ENCODE measurements around the gene CNGA1. TPM values are rescaled to one million over a fixed set of nuclear protein-coding genes. Genes with fewer than 3 reads are reported as not detected.

Gene CNGA1
- total RNA-seq, 3 donors from 2014 or later, result 1.9 to 5.1 (median 2.3) TPM

DNA sequence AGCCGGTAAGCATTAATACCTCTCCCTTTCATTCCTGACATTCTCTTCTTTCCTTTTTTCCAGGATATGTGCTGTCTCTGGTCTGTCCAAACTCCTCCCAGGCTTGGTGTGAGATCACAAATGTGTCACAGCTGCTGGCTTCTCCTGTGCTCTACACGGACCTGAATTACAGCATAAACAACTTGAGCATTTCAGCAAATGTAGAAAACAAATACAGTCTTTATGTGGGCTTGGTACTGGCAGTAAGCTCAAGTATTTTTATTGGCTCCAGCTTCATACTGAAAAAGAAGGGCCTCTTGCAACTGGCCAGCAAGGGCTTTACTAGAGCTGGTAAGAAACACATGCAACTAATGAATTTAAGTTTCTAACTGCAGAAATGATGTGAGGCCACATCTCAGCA, 8.5 kb upstream of the CNGA1 start:
- Histone ChIP-seq H3K27me3 (no peaks in the 10 kb centered on the region), H3K27ac (peak overlapping the region in 1 of 2 donors; percentile 8), H3K4me1 (no peaks in the 10 kb centered on the region), H3K9me3 (no peaks in the 10 kb centered on the region), H3K36me3 (no peaks in the 10 kb centered on the region), H3K4me3 (no peak overlapping the region)
- intact Hi-C loops (cut with DNase I; ENCODE audit: low total_unique reads), result no loop called here
- DNase-seq (ENCODE audit: low spot score in 2 of 2), result no peak
- TF ChIP-seq, protein P1, sequence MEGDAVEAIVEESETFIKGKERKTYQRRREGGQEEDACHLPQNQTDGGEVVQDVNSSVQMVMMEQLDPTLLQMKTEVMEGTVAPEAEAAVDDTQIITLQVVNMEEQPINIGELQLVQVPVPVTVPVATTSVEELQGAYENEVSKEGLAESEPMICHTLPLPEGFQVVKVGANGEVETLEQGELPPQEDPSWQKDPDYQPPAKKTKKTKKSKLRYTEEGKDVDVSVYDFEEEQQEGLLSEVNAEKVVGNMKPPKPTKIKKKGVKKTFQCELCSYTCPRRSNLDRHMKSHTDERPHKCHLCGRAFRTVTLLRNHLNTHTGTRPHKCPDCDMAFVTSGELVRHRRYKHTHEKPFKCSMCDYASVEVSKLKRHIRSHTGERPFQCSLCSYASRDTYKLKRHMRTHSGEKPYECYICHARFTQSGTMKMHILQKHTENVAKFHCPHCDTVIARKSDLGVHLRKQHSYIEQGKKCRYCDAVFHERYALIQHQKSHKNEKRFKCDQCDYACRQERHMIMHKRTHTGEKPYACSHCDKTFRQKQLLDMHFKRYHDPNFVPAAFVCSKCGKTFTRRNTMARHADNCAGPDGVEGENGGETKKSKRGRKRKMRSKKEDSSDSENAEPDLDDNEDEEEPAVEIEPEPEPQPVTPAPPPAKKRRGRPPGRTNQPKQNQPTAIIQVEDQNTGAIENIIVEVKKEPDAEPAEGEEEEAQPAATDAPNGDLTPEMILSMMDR (IDR thresholded peaks at IDR 0.05), result no peak
- no peak for TF ChIP-seq POLR2AphosphoS5 (IDR thresholded peaks at IDR 0.05)
- no peak for TF ChIP-seq POLR2A (IDR thresholded peaks at IDR 0.05)

DNA sequence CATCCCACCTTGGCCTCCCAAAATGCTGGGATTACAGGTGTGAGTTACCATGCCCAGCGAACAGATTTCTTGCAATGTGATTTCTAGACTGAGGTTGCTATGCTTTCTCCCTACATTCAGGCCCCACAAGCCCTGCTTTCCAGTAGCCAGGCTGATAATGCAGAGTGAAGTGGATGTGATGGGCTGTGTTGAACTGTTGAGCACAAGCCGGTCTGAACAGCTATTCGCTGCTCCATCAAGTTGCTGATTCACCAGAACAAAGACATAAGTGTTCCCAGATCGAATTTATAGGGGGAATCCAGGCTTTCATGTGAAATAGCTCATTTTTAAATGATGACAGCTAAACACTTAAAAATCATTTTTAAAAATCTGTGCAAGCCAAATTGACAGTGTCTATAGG, 8.0 kb upstream of the CNGA1 start:
- DNase-seq (ENCODE audit: low spot score in 2 of 2), result no peak
- Histone ChIP-seq H3K27ac (peak overlapping the region in 1 of 2 donors; percentile 8), H3K36me3 (no peaks in the 10 kb centered on the region)

DNA sequence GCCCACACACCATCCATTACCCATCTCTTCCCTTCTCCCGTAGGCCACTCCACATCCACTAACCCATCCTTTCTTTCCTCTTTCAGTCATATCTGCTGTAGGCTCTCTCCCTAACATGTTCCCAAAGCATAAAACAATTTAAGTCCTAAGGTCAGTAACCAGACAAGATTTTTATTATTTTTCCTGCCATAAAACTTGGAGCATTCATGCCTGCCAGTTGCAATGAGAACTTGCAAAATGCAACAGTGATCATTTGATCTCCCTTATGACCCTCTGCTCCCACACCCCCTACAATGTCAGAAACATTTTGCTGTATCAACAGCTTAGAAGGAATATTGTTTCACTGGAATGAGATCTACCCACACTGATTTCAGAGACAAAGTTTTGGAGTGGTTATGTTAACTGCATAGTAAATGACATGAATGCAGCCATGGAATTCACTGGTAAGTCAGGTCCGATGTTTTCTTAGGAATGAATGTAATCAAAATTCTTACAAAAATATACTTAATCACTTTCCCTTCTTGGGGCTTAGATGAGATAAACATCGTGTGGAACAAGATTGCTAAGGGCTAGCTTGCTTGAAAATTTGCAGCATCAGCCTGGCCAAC, 5.8 kb upstream of the CNGA1 start:
- no peaks in the 10 kb centered on the region for H3K27me3 ChIP-seq
- no peak overlapping the region for H3K4me3 ChIP-seq
- intact Hi-C loops (cut with DNase I; ENCODE audit: low total_unique reads), result no loop called here
- TF ChIP-seq POLR2A (IDR thresholded peaks at IDR 0.05) (no peak), POLR2AphosphoS5 (IDR thresholded peaks at IDR 0.05) (no peak)
- TF ChIP-seq, protein P1 (IDR thresholded peaks at IDR 0.05), result no peak
- no peaks in the 10 kb centered on the region for H3K4me1 ChIP-seq
- H3K27ac ChIP-seq, result no peak overlapping the region
- H3K36me3 ChIP-seq, result no peaks in the 10 kb centered on the region
- DNase-seq (ENCODE audit: low spot score in 2 of 2), result no peak
- no peaks in the 10 kb centered on the region for H3K9me3 ChIP-seq

More for the DNA sequence above, 8.0 kb upstream of the CNGA1 start:
- intact Hi-C loops (cut with DNase I; ENCODE audit: low total_unique reads), result no loop called here
- Histone ChIP-seq H3K4me3 (no peak overlapping the region), H3K27me3 (no peaks in the 10 kb centered on the region), H3K4me1 (no peaks in the 10 kb centered on the region), H3K9me3 (no peaks in the 10 kb centered on the region)
- TF ChIP-seq POLR2A (IDR thresholded peaks at IDR 0.05), result no peak
- TF ChIP-seq POLR2AphosphoS5 (IDR thresholded peaks at IDR 0.05), result no peak
- TF ChIP-seq, protein P1 (IDR thresholded peaks at IDR 0.05), result no peak

DNA sequence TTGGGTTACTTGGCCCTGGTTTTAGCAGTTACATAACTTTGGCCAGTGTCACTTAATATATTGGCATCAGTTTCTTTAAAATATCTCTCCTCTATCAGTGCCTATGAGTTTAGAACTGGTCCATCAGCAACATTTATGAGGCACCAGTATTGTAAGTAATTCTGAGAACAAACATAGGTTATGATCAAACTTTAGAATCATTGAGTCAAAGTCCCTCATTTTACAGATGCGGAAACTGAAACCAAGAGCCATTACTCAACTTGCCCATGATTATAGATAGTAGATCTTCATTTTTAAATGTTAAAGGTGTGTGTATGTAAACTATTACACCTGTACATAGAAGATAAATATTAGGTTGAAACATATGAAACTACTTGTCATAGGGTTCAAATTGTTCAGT, 4.6 kb upstream of the CNGA1 start:
- no peak for DNase-seq (ENCODE audit: low spot score in 2 of 2)
- Histone ChIP-seq H3K27me3 (no peaks in the 10 kb centered on the region), H3K9me3 (no peaks in the 10 kb centered on the region), H3K36me3 (no peaks in the 10 kb centered on the region), H3K4me3 (no peak overlapping the region), H3K27ac (no peak overlapping the region), H3K4me1 (no peaks in the 10 kb centered on the region)
- intact Hi-C loops (cut with DNase I; ENCODE audit: low total_unique reads), result no loop called here
- no peak for TF ChIP-seq POLR2AphosphoS5 (IDR thresholded peaks at IDR 0.05)
- TF ChIP-seq, protein P1 (IDR thresholded peaks at IDR 0.05), result no peak
- no peak for TF ChIP-seq POLR2A (IDR thresholded peaks at IDR 0.05)

DNA sequence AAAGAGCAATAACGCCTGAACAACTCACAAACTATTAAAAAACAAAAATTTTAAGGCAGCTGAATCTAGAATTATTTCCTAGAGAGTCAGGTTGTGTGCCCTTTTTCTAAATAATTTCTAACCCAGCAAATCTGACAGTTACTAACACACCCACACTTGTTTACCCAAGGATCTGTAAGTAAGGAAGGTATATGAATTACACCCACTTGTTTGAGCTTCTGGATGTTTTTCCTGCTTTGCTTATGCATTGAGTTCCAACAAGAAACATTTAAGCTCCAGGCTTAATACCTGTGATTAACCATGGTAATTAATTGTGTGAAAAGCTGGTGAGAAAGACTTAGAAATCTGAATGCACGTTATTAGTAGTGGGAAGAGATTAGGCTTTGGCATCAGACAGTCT, 1.6 kb upstream of the CNGA1 start:
- Histone ChIP-seq H3K4me1 (no peaks in the 10 kb centered on the region), H3K4me3 (no peak overlapping the region), H3K27ac (no peak overlapping the region), H3K27me3 (no peaks in the 10 kb centered on the region), H3K36me3 (no peaks in the 10 kb centered on the region), H3K9me3 (no peaks in the 10 kb centered on the region)
- intact Hi-C loops (cut with DNase I; ENCODE audit: low total_unique reads), result no loop called here
- TF ChIP-seq, protein P1 (IDR thresholded peaks at IDR 0.05), result no peak
- TF ChIP-seq POLR2A (IDR thresholded peaks at IDR 0.05) (no peak), POLR2AphosphoS5 (IDR thresholded peaks at IDR 0.05) (no peak)
- DNase-seq (ENCODE audit: low spot score in 2 of 2), result no peak
